ENCODE measurements around the gene XXYLT1. TPM values are rescaled to one million over a fixed set of nuclear protein-coding genes. Genes with fewer than 3 reads are reported as not detected.
A peak's percentile ranks its signal among the peaks of the same experiment; 100 is the strongest.

Gene XXYLT1
- total RNA-seq, 6 experiments from 2014 or later, result 1.7 to 6.5 (median 2.1) TPM

DNA sequence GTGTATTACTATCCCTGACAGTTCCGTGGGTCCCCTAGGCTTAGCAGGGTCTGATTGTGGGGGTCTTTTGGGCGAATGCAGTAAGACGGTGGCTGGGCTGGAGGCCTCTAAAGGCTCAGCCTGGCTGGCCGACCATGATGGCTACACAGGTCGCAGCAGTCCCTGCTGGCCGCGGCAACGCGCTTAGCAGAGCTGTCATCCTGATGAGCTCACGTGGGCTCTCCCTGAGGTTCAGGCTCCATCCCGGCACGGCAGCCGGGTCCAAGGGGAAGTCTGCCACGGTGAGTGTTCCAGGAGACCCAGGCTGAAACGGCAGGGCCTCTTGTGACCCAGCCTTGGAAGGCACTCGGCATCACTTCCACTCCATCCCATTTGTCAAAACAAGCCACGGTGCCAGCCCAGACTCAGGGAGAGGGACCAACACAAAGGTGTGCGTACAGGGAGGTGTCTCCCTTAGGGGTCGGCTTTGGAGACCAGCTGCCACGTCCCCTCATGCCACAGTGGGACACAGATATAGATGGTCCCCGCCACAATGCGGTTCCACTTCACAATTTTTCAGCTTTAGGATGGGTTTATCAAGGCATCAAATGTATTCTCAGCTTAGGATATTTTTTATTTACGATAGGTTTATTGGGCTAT lies 101.8 kb downstream of the XXYLT1 start:
- no peaks in the 10 kb centered on the region for H3K27me3 ChIP-seq
- TF ChIP-seq, protein P1, sequence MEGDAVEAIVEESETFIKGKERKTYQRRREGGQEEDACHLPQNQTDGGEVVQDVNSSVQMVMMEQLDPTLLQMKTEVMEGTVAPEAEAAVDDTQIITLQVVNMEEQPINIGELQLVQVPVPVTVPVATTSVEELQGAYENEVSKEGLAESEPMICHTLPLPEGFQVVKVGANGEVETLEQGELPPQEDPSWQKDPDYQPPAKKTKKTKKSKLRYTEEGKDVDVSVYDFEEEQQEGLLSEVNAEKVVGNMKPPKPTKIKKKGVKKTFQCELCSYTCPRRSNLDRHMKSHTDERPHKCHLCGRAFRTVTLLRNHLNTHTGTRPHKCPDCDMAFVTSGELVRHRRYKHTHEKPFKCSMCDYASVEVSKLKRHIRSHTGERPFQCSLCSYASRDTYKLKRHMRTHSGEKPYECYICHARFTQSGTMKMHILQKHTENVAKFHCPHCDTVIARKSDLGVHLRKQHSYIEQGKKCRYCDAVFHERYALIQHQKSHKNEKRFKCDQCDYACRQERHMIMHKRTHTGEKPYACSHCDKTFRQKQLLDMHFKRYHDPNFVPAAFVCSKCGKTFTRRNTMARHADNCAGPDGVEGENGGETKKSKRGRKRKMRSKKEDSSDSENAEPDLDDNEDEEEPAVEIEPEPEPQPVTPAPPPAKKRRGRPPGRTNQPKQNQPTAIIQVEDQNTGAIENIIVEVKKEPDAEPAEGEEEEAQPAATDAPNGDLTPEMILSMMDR (IDR thresholded peaks at IDR 0.05), result no peak
- TF ChIP-seq POLR2A (IDR thresholded peaks at IDR 0.05), result no peak
- no peaks in the 10 kb centered on the region for H3K9me3 ChIP-seq
- no peaks in the 10 kb centered on the region for H3K4me1 ChIP-seq
- H3K4me3 ChIP-seq, result no peak overlapping the region
- no peaks in the 10 kb centered on the region for H3K36me3 ChIP-seq
- H3K27ac ChIP-seq, result no peak overlapping the region
- ATAC-seq (no peak), DNase-seq (no peak)
- 87% methylated on average over 5 of the region's 23 CpGs for WGBS (ENCODE audit: insufficient coverage, low coverage, low lambda C conversion rate, missing lambda C conversion rate)
- intact Hi-C loops (cut with DNase I), result no loop called here

DNA sequence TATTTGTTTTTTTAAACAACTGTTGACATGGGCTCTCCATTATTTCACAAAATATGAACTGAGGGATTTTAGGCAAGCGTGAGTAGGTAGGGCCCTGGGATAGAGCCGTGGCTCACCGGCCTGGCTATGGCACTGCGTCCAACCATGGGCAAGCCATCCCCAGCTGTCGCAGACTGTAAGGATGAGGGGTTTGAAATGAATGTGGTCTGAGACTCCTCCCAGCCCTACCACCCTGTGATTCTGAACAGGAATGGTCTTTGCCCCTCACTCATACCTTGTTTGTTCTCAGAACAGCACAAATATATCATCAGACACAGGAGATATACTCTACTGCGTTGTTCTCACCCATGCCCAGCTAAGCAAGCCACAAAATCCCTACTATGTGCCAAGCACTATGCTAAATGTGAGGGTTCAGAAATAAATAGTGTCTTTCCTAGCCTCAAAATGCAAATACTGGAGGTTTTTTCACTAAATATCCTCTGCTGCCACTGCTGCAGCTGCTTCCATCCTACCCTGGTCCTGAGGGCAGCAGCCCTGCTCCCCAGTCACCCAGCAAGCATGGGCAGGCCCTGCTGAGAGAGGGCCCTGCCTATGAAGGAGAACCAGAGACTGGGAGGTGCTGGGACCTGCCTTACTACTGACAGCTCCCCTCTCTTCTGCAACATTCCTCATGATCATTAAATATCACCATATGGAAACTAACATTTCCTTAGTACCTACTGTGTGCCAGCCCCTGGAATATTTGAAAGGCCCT lies 102.8 kb downstream of the XXYLT1 start:
- no peak for ATAC-seq
- Histone ChIP-seq H3K4me1 (no peaks in the 10 kb centered on the region), H3K36me3 (no peaks in the 10 kb centered on the region), H3K9me3 (no peaks in the 10 kb centered on the region), H3K27me3 (no peaks in the 10 kb centered on the region), H3K27ac (no peak overlapping the region), H3K4me3 (no peak overlapping the region)
- intact Hi-C loops (cut with DNase I), result no loop called here
- WGBS (ENCODE audit: insufficient coverage, low coverage, low lambda C conversion rate, missing lambda C conversion rate), result 70% methylated on average over 2 of the region's 6 CpGs
- DNase-seq, result no peak
- no peak for TF ChIP-seq POLR2A (IDR thresholded peaks at IDR 0.05)

DNA sequence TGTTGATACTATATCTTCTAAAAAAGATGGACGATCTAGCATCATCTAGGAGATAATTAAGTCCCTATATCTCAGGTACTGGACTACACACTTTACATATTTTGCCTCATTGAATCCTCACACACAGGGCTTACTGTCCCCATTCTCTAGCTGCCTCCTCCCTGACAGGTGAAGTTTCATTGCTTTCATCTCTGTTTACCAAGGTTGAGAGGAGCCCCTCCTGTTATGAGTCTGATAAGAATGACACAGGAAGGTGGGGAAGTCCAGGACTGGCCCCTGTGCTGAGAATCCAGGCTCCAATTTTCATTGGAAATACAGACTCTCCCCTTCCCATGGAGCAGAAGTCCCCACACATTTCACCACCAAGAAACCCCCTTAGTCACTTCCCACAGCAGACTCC lies 105.2 kb downstream of the XXYLT1 start:
- H3K4me1 ChIP-seq, result peaks cover 0 to 2% (median 0%) of the 10 kb centered on the region in 4 donors
- TF ChIP-seq POLR2A (IDR thresholded peaks at IDR 0.05), result no peak
- TF ChIP-seq, protein P1 (IDR thresholded peaks at IDR 0.05), result no peak
- H3K4me3 ChIP-seq, result no peak overlapping the region
- DNase-seq (no peak), ATAC-seq (no peak)
- no peaks in the 10 kb centered on the region for H3K27me3 ChIP-seq
- H3K9me3 ChIP-seq, result no peaks in the 10 kb centered on the region
- no peak overlapping the region for H3K27ac ChIP-seq
- intact Hi-C loops (cut with DNase I), result no loop called here
- 78% methylated on average over 1 of the region's 1 CpG for WGBS (ENCODE audit: insufficient coverage, low coverage, low lambda C conversion rate, missing lambda C conversion rate)
- no peaks in the 10 kb centered on the region for H3K36me3 ChIP-seq

DNA sequence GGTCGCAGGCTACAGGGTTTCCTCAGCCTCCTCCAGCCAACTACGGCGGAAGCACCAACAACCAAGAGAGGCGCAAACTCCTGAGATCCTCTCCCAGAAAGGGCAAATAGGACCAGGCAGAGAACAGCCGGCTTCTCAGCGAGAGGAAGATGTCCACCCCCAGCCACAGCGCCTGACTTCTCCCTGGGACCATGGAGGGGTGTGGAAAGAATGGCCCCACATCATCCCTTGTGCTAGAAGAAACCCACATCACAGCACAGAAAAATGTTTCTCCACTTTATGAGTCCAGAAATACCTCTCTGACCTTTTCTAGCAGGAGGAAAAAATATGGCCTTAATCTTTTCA lies 105.7 kb downstream of the XXYLT1 start:
- Histone ChIP-seq H3K27ac (no peak overlapping the region), H3K4me3 (no peak overlapping the region), H3K36me3 (no peaks in the 10 kb centered on the region), H3K9me3 (no peaks in the 10 kb centered on the region), H3K27me3 (no peaks in the 10 kb centered on the region), H3K4me1 (peaks cover 0 to 5% (median 0%) of the 10 kb centered on the region in 4 donors)
- WGBS (ENCODE audit: insufficient coverage, low coverage, low lambda C conversion rate, missing lambda C conversion rate), result 88% methylated on average over 5 of the region's 7 CpGs
- ATAC-seq (no peak), DNase-seq (no peak)
- intact Hi-C loops (cut with DNase I), result no loop called here
- no peak for TF ChIP-seq POLR2A (IDR thresholded peaks at IDR 0.05)
- TF ChIP-seq, protein P1 (IDR thresholded peaks at IDR 0.05), result no peak

DNA sequence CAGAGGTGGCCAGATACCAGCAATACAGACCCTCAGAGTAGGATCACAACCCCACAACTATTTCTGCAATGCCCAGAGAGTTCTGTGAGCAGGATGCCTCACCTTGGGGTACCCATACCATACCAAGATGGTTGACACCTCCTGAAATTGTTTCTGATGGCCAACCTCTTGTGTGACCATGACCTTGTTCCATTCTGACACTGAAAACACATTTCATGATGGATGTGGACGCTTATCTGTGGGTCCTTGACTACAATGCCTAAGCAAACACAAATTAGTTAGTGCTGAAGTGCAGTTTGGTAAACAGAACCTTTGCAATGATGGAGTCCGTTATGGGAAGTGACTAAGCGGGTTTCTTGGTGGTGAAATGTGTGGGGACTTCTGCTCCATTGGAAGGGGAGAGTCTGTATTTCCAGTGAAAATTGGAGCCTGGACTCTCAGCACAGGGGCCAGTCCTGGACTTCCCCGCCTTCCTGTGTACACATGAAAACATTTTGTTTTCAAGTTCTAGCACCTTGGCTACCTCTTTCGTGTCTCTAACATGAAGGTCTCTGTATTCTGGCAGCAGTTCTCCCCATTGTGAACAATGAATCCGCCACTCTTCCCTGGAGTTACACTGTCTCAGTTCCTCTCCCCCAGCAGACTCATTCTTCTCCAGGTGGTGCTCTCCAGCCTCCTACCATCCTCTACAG lies 106.2 kb downstream of the XXYLT1 start:
- no peaks in the 10 kb centered on the region for H3K36me3 ChIP-seq
- intact Hi-C loops (cut with DNase I), result no loop called here
- no peak for DNase-seq
- peak in 1 of 4 donors; percentile 15 for ATAC-seq
- WGBS (ENCODE audit: insufficient coverage, low coverage, low lambda C conversion rate, missing lambda C conversion rate), result 60% methylated on average over 6 of the region's 6 CpGs
- TF ChIP-seq, protein P1 (IDR thresholded peaks at IDR 0.05), result no peak
- TF ChIP-seq POLR2A (IDR thresholded peaks at IDR 0.05), result no peak
- no peak overlapping the region for H3K4me3 ChIP-seq
- H3K27ac ChIP-seq, result no peak overlapping the region
- H3K4me1 ChIP-seq, result peaks cover 0 to 5% (median 0%) of the 10 kb centered on the region in 4 donors
- H3K27me3 ChIP-seq, result no peaks in the 10 kb centered on the region
- no peaks in the 10 kb centered on the region for H3K9me3 ChIP-seq

All from right lobe of liver (tissue), 6 donors.